ENCODE results near the gene HNRNPAB. TPM values are rescaled to one million over a fixed set of nuclear protein-coding genes. Genes with fewer than 3 reads are reported as not detected.

Gene HNRNPAB
- total RNA-seq, 1 experiment from 2014 or later, result 547 TPM

- H2BK20ac ChIP-seq (ENCODE audit: low read depth, low read length, poor library complexity, severe bottlenecking), result no peak overlapping the region
- H2AK5ac ChIP-seq (ENCODE audit: insufficient read length, low read length), result no peak overlapping the region
- H3K27ac ChIP-seq (ENCODE audit: insufficient read length, low read depth, low read length), result no peak overlapping the region
- no peaks in the 10 kb centered on the region for H3K9me3 ChIP-seq (ENCODE audit: control insufficient read depth, low read depth, low read length)
- H3K56ac ChIP-seq (ENCODE audit: insufficient read length, low read depth, low read length), result no peak overlapping the region
- H3K79me2 ChIP-seq (ENCODE audit: insufficient read depth, low read length), result no peaks in the 10 kb centered on the region
- no peak overlapping the region for H2BK15ac ChIP-seq (ENCODE audit: low read depth, low read length)
- no peaks in the 10 kb centered on the region for H3K27me3 ChIP-seq (ENCODE audit: insufficient read depth, low read length)
- H3K27me3 Mint-ChIP-seq (ENCODE audit: low read depth), result no peaks in the 10 kb centered on the region
- no peak overlapping the region for H4K8ac ChIP-seq (replicated peaks; ENCODE audit: insufficient read length, low read depth, low read length)
- H2BK5ac ChIP-seq (ENCODE audit: insufficient read length, low read length), result no peak overlapping the region
- H4K5ac ChIP-seq (ENCODE audit: insufficient read length, low read depth, low read length), result no peak overlapping the region
- H3K27ac Mint-ChIP-seq, result no peak overlapping the region
- no CpG with 5 or more reads among the region's 6 CpGs for WGBS (ENCODE audit: extremely low coverage, insufficient read length, low lambda C conversion rate)
- H3K4ac ChIP-seq (ENCODE audit: low read depth, low read length), result no peak overlapping the region
- no peak overlapping the region for H3K14ac ChIP-seq (ENCODE audit: insufficient read depth, low read length)
- no peak overlapping the region for H3K23ac ChIP-seq (ENCODE audit: insufficient read length, low read depth, low read length)
- no peak overlapping the region for H3K4me3 Mint-ChIP-seq
- no peak for DNase-seq
- H2BK12ac ChIP-seq (ENCODE audit: insufficient read length, low read depth, low read length), result no peak overlapping the region
- no peak overlapping the region for H3K9ac ChIP-seq (ENCODE audit: extremely low read depth, insufficient read length, low read length)
- H3K79me1 ChIP-seq (ENCODE audit: insufficient read depth, low read depth, low read length, poor library complexity, severe bottlenecking), result no peaks in the 10 kb centered on the region
- no peak overlapping the region for H2BK120ac ChIP-seq (ENCODE audit: low read depth, low read length, poor library complexity, severe bottlenecking)
- no peak overlapping the region for H3T11ph ChIP-seq (ENCODE audit: low read length)
- H2AFZ ChIP-seq (ENCODE audit: low read length), result no peak overlapping the region
- H3K4me2 ChIP-seq (ENCODE audit: insufficient read depth, insufficient read length, low read length), result no peak overlapping the region
- no peaks in the 10 kb centered on the region for H3K23me2 ChIP-seq (ENCODE audit: insufficient read length, low read depth, low read length, poor library complexity, severe bottlenecking)
- TF ChIP-seq CTCF (conservative IDR thresholded peaks at IDR 0.05), result no peak
- H3K36me3 Mint-ChIP-seq (ENCODE audit: insufficient read depth in 1 of 3, low read depth in 3 of 3), result peaks cover 44 to 79% (median 60%) of the 10 kb centered on the region in 3 experiments; a peak in 6 of 7 replicates
- H3K4me1 ChIP-seq (ENCODE audit: insufficient read depth, low read length), result peaks cover 2% of the 10 kb centered on the region; the same call in 1 of the 2 replicates
- H4K91ac ChIP-seq (ENCODE audit: insufficient read length, low read depth, low read length), result no peak overlapping the region
- peaks cover 17% of the 10 kb centered on the region in 2 experiments for H3K4me1 Mint-ChIP-seq
- peaks cover 3% of the 10 kb centered on the region for H4K20me1 ChIP-seq (ENCODE audit: control insufficient read depth, insufficient read depth, insufficient read length)
- no peaks in the 10 kb centered on the region; a peak in 1 of 5 replicates for H3K9me3 Mint-ChIP-seq
- H3K18ac ChIP-seq (ENCODE audit: insufficient read length, low read depth, low read length), result no peak overlapping the region
Observed at GRCh38 chr5:178225174-178225573, 20.8 kb downstream of the HNRNPAB start.
